H1 (cell line): ENCODE data around the gene MINDY1. TPM values are rescaled to one million over a fixed set of nuclear protein-coding genes. Genes with fewer than 3 reads are reported as not detected.

ENCODE experiments used
- BRCA1 ChIP-seq: IDR thresholded peaks from 2 replicates; pipeline ENCODE4 v1.6.1; 2012; ENCODE audit warnings: low read depth, low read length, improper control_type of control experiment
- CBX8 ChIP-seq: fragments of 300-800, 300-1000 bp; sonication (generic); IDR thresholded peaks from 2 replicates; pipeline ENCODE4 v1.7.1; 2016; ENCODE audit warnings: low read depth, low read length, borderline replicate concordance
- CHD2 ChIP-seq: IDR thresholded peaks from 2 replicates; pipeline ENCODE4 v1.6.1; 2012; ENCODE audit warnings: low read length, improper control_type of control experiment
- CREB1 ChIP-seq: IDR thresholded peaks from 2 replicates; pipeline ENCODE4 v1.6.1; 2012; ENCODE audit warnings: inconsistent platforms
- HDAC2 ChIP-seq, 2 experiments: fragments of 300-600 bp in 1 of 2; sonication (generic) in 1 of 2; IDR thresholded peaks; 2 replicates each; pipeline ENCODE4 v1.6.1; 2011 to 2012; ENCODE audit warnings: low read depth in 2 of 2, low read length in 2 of 2, mild to moderate bottlenecking in 2 of 2, moderate library complexity in 2 of 2, borderline replicate concordance in 1 of 2, inconsistent platforms in 1 of 2
- HDAC6 ChIP-seq: IDR thresholded peaks from one replicate; pipeline ENCODE4 v1.7.1; 2012; ENCODE audit warnings: low read depth, mild to moderate bottlenecking, inconsistent platforms, low read length, moderate library complexity
- JUN ChIP-seq: IDR thresholded peaks from 2 replicates; pipeline ENCODE4 v1.6.1; 2011; ENCODE audit warnings: low read depth, mild to moderate bottlenecking, improper control_type of control experiment, low read length
- MAFK ChIP-seq: IDR thresholded peaks from 2 replicates; pipeline ENCODE4 v1.6.1; 2012; ENCODE audit warnings: low read depth, mild to moderate bottlenecking, improper control_type of control experiment, low read length
- NANOG ChIP-seq: IDR thresholded peaks from 2 replicates; pipeline ENCODE4 v1.6.1; 2011; ENCODE audit warnings: low read length, low read depth, mild to moderate bottlenecking, inconsistent platforms; ENCODE audit not compliant: insufficient read depth, poor library complexity, severe bottlenecking
- PHF8 ChIP-seq: fragments of 200-600 bp; sonication (generic); conservative IDR thresholded peaks from 2 replicates; pipeline ENCODE4 v1.7.1; 2012; ENCODE audit warnings: low read depth, mild to moderate bottlenecking, inconsistent platforms, low read length, moderate library complexity
- POLR2A ChIP-seq, 2 experiments: IDR thresholded peaks; 1 replicate in 1 of 2; 2 replicates in 1 of 2; pipeline ENCODE4 v1.6.1; 2011; ENCODE audit warnings: low read depth in 2 of 2, low read length in 2 of 2, mild to moderate bottlenecking in 2 of 2; ENCODE audit errors: control extremely low read depth in 1 of 2
- RFX5 ChIP-seq: IDR thresholded peaks from 2 replicates; pipeline ENCODE4 v1.6.1; 2011; ENCODE audit warnings: low read depth, low read length, improper control_type of control experiment, borderline replicate concordance
- SIX5 ChIP-seq: IDR thresholded peaks from 2 replicates; pipeline ENCODE4 v1.6.1; 2011; ENCODE audit warnings: mild to moderate bottlenecking, low read depth, low read length
- SP1 ChIP-seq: IDR thresholded peaks from 2 replicates; pipeline ENCODE4 v1.6.1; 2011; ENCODE audit warnings: low read depth, low read length
- SP2 ChIP-seq: IDR thresholded peaks from 2 replicates; pipeline ENCODE4 v1.6.1; 2012; ENCODE audit warnings: mild to moderate bottlenecking, low read length, inconsistent platforms
- SP4 ChIP-seq: IDR thresholded peaks from 2 replicates; pipeline ENCODE4 v1.6.1; 2012; ENCODE audit warnings: low read length, inconsistent platforms
- TAF1 ChIP-seq: IDR thresholded peaks from 2 replicates; pipeline ENCODE4 v1.6.1; 2011; ENCODE audit warnings: mild to moderate bottlenecking, low read depth, low read length
- TAF7 ChIP-seq: optimal IDR thresholded peaks from 2 replicates; pipeline ENCODE3; 2011; ENCODE audit warnings: low read depth, mild to moderate bottlenecking, inconsistent platforms, low read length, moderate library complexity, borderline replicate concordance
- TBP ChIP-seq: IDR thresholded peaks from 2 replicates; pipeline ENCODE4 v1.6.1; 2011; ENCODE audit warnings: low read depth, low read length, improper control_type of control experiment
- TCF12 ChIP-seq: IDR thresholded peaks from 2 replicates; pipeline ENCODE4 v1.6.1; 2011; ENCODE audit warnings: low read depth, mild to moderate bottlenecking, low read length
- YY1 ChIP-seq: IDR thresholded peaks from 2 replicates; pipeline ENCODE4 v1.6.1; 2011; ENCODE audit warnings: low read depth, mild to moderate bottlenecking, low read length
- polyA plus RNA-seq, 7 experiments: library from polyadenylated mRNA; depleted of rRNA in 3 of 7; stranded (reverse) in 5 of 7; unstranded in 2 of 7; fragments of >200 nt in 5 of 7; fragments of 200-250 nt in 2 of 7; gene quantifications; 1 replicate in 5 of 7; 2 replicates in 1 of 7; 4 replicates in 1 of 7; pipeline versions ENCODE4 v1.2.1 to v1.2.3, GENCODE V29; 2011 to 2013; ENCODE audit warnings: missing spikeins in 2 of 7, mixed read lengths in 2 of 7
- total RNA-seq: library from RNA; stranded (reverse); fragmentation: NEBNext Ultra II Directional; extraction: Animal tissue kit (Norgen Biotek cat#: 25700); gene quantifications from 2 replicates; pipeline ENCODE4 v1.2.1, GENCODE V29; 2021
- TF ChIP-seq, protein P1 (sequence below): IDR thresholded peaks from 2 replicates; pipeline ENCODE4 v1.6.1; 2011; ENCODE audit warnings: low read depth, mild to moderate bottlenecking, low read length; ENCODE audit not compliant: insufficient read depth
- TF ChIP-seq, protein P2 (sequence below): IDR thresholded peaks from 2 replicates; pipeline ENCODE4 v1.6.1; 2012; ENCODE audit warnings: inconsistent platforms

Gene MINDY1
- total and polyA plus RNA-seq, 2 of the 8 experiments (the other 6 are each of a cell fraction or from before 2014, with no cell fraction given) = 10.3 to 11.4 TPM

DNA sequence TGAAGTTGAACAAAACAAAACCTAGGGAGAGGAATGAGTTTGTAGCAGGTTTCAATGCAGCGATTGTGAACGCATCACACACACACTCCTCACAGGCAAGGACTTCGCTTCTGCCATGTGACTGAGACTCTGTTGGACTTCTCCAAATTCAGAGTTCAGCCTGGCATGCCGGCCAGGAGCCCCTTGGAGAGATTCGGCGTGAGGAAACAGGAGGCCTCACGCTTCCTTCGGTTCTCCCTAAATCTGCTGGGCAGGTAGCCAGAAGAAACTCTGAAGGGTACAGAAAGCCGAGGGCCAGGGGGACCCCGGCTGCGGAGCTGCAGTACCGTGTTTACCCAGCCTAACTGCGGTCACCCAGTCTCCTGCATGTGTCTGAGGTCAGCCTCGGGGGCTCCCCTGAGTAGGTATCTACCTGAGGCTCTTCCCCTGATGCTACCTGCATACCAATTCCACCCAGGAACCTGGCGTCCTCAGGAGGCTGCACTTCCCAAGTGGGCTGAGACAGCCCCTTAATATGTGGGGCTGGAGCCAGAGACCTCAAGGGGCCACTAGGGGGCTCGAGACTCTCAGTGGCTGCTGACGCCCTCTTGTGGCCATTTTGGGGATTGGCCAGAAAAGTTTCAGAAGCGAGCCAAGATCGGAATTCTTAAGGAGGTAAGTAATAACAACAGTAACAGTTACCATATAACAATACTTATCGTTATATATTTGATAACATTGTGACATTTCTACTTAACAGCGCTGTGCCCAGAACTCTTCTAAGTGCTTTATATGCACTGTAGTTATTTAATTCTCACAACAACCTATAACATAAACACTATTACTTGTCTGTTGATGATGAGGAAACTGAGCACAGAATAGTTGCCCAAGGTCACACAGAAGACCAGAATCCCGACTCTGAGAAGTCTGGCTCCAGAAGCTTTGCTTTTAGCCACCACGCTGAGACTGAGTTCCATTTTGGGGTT, 27.3 kb downstream of the MINDY1 start (continued):
- TF ChIP-seq, protein P1, sequence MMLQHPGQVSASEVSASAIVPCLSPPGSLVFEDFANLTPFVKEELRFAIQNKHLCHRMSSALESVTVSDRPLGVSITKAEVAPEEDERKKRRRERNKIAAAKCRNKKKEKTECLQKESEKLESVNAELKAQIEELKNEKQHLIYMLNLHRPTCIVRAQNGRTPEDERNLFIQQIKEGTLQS = peak; percentile 85
- TF ChIP-seq SP2 = 0 out of 2 replicates have a peak, but pooled peaks have one; percentile 5
- TF ChIP-seq SIX5 = no peak
- no peak for TF ChIP-seq HDAC6
- peak; percentile 87 to 89; a peak in 3 of 4 replicates for TF ChIP-seq HDAC2 (IDR thresholded peaks at IDR 0.05; ENCODE audit: borderline replicate concordance in 1 of 2, low read depth in 2 of 2, low read length in 2 of 2)
- peak; percentile 11; the same call in 1 of the 2 replicates for TF ChIP-seq RFX5
- TF ChIP-seq CBX8 = no peak
- 0 out of 2 replicates have a peak, but pooled peaks have one; percentile 28 for TF ChIP-seq CREB1
- no peak for TF ChIP-seq SP1
- TF ChIP-seq, protein P2, sequence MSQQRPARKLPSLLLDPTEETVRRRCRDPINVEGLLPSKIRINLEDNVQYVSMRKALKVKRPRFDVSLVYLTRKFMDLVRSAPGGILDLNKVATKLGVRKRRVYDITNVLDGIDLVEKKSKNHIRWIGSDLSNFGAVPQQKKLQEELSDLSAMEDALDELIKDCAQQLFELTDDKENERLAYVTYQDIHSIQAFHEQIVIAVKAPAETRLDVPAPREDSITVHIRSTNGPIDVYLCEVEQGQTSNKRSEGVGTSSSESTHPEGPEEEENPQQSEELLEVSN = no peak
- peak; percentile 85 for TF ChIP-seq TAF7
- TF ChIP-seq TAF1 = no peak
- TF ChIP-seq BRCA1 = no peak
- no peak for TF ChIP-seq TCF12
- TF ChIP-seq CHD2 = no peak
- no peak for TF ChIP-seq NANOG
- 0 out of 2 replicates have a peak, but pooled peaks have one; percentile 67 for TF ChIP-seq SP4
- 0 out of 2 replicates have a peak, but pooled peaks have one; percentile 35 for TF ChIP-seq TBP
- TF ChIP-seq PHF8 = no peak
- no peak for TF ChIP-seq MAFK
- peak; percentile 53; the same call in 1 of the 2 replicates for TF ChIP-seq YY1
- no peak for TF ChIP-seq JUN
- no peak for TF ChIP-seq POLR2A (IDR thresholded peaks at IDR 0.05; ENCODE audit: control extremely low read depth in 1 of 2, low read depth in 2 of 2, low read length in 2 of 2)
